ENCODE data around the gene CTNNA3.

DNA sequence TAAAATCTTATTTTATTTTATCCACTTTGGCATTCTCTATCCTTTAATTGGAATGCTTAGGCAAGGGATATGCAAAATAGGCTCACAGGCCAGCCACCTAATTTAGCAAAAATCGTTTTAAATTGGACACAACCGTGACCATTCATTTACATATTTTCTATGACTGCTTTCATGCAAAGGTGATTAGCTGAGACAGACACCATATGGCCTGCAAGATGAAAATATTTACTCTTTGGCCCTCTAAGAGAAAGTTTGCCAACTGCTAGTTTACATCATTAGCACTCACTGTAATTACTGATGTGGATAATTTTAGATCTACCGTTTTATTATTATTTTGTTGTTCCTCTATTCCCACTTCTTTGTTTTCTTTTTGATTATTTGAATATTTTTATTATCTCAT lies 1145.6 kb downstream of the CTNNA3 start:
- TF ChIP-seq, protein P1, sequence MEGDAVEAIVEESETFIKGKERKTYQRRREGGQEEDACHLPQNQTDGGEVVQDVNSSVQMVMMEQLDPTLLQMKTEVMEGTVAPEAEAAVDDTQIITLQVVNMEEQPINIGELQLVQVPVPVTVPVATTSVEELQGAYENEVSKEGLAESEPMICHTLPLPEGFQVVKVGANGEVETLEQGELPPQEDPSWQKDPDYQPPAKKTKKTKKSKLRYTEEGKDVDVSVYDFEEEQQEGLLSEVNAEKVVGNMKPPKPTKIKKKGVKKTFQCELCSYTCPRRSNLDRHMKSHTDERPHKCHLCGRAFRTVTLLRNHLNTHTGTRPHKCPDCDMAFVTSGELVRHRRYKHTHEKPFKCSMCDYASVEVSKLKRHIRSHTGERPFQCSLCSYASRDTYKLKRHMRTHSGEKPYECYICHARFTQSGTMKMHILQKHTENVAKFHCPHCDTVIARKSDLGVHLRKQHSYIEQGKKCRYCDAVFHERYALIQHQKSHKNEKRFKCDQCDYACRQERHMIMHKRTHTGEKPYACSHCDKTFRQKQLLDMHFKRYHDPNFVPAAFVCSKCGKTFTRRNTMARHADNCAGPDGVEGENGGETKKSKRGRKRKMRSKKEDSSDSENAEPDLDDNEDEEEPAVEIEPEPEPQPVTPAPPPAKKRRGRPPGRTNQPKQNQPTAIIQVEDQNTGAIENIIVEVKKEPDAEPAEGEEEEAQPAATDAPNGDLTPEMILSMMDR (IDR thresholded peaks at IDR 0.05) = no peak
- no peak for TF ChIP-seq POLR2AphosphoS5 (IDR thresholded peaks at IDR 0.05)
- no peak for TF ChIP-seq POLR2A (IDR thresholded peaks at IDR 0.05)
- TF ChIP-seq EP300 (IDR thresholded peaks at IDR 0.05) = no peak

All from upper lobe of left lung (tissue), 4 donors.